Small intestine (tissue), 7 donors: ENCODE data around the gene ZNF555. TPM values are rescaled to one million over a fixed set of nuclear protein-coding genes. Genes with fewer than 3 reads are reported as not detected.
"Not testable (repeated sequence)": the region's sequence is repeated elsewhere in the genome, so short reads cannot be mapped to it uniquely, and the experiment has no call there.

Experiments
- DNase-seq, 2 donors: peaks; one replicate each; pipeline versions ENCODE4 v3.0.0 to v3.0.0-alpha.2; 2013
- FAIRE-seq: peaks from 2 replicates; lab custom pipeline; 2012; peaks lifted over from hg19 to GRCh38; lab: Jason Lieb, UNC
- H3K27ac ChIP-seq, 3 donors: one replicate each; pipeline ENCODE4 v1.5.1; 2013; ENCODE audit warnings: low read length in 2 of 3, mild to moderate bottlenecking in 2 of 3, control low read depth in 1 of 3, inconsistent platforms in 1 of 3, low read depth in 1 of 3, moderate library complexity in 1 of 3
- H3K27me3 ChIP-seq, 3 donors: one replicate each; pipeline ENCODE4 v1.6.1; 2013; ENCODE audit warnings: low read length in 3 of 3, inconsistent platforms in 1 of 3; ENCODE audit not compliant: control insufficient read depth in 3 of 3, insufficient read depth in 3 of 3
- H3K36me3 ChIP-seq, 3 donors: one replicate each; pipeline ENCODE4 v1.6.1; 2013; ENCODE audit warnings: low read length in 3 of 3, inconsistent platforms in 1 of 3, low read depth in 1 of 3, mild to moderate bottlenecking in 1 of 3, moderate library complexity in 1 of 3; ENCODE audit not compliant: control insufficient read depth in 3 of 3, insufficient read depth in 2 of 3
- H3K4me1 ChIP-seq, 3 donors: one replicate each; pipeline ENCODE4 v1.6.1; 2013; ENCODE audit warnings: low read length in 2 of 3, inconsistent platforms in 1 of 3, low read depth in 1 of 3, mild to moderate bottlenecking in 1 of 3, moderate library complexity in 1 of 3; ENCODE audit not compliant: control insufficient read depth in 3 of 3, insufficient read depth in 2 of 3
- H3K4me3 ChIP-seq, 3 donors: one replicate each; pipeline ENCODE4 v1.5.1; 2013; ENCODE audit warnings: low read length in 3 of 3, control low read depth in 1 of 3, inconsistent platforms in 1 of 3, low read depth in 1 of 3, mild to moderate bottlenecking in 1 of 3, moderate library complexity in 1 of 3
- H3K9me3 ChIP-seq, 2 donors: one replicate each; pipeline ENCODE4 v1.6.1; 2013; ENCODE audit warnings: low read depth in 1 of 2, low read length in 1 of 2; ENCODE audit not compliant: control insufficient read depth in 2 of 2, insufficient read depth in 1 of 2
- WGBS, 3 donors: extraction: QIAGEN DNeasy Blood & Tissue Kit; methylation state at CpG; one replicate each; pipeline ENCODE4 v1.1.7; 2013; 5-methylcytosine and 5-hydroxymethylcytosine counted together
- polyA plus RNA-seq, 4 donors: library from polyadenylated mRNA; stranded (reverse) in 3 of 4; unstranded in 1 of 4; fragments of 200-250 nt in 3 of 4; fragments of 120-200 nt in 1 of 4; gene quantifications; one replicate each; pipeline versions ENCODE4 v1.2.1 to v1.2.3, GENCODE V29; 2013
- donor health status: healthy with polysubstance abuse.
- donor health status: control.
- donor health status: control.
- donor health status: Bipolar disorder and iron deficiency.
- donor health status: healthy.

Gene ZNF555
- polyA plus RNA-seq, 4 donors: 1.5 to 4.0 (median 1.9) TPM

DNA sequence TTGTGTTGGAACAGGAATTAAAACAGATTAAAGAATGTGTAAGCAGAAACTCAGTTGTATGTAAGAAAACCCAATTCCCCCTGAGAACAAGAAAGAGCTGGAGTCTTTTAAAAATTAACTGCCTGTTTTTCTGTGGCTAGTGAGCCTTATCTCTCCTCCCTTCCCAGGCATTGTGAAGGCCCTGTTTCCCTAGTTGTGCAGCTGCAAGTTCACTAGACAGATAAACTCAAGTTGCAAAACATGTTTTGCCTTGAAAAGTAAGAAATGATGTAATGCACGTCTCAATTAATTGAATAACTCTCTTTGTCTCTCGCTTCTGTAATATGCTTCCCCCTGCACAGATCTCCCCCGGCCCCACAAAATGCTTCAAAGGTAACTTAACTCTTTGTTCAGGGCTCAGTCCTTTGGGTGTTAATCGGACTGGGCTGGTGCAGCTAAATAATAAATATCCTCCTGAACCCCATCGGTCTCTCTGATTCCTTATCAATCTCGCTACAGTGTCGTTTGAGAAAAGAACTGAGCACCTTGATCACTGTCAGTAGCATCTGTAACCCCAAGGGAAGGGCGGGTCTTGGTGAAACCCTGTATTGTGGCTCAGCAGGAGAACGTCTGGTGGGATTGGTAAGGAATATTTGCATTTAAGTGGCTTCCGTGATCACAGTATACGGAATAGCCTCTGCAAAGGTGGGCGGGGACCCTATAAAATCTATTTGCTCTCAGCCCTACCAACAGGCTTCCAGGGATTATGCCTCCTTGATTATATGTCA, 24.2 kb downstream of the ZNF555 start:
- Histone ChIP-seq H3K36me3 (no peaks in the 10 kb centered on the region), H3K9me3 (peaks cover 0 to 19% of the 10 kb centered on the region in 2 donors), H3K4me1 (no peaks in the 10 kb centered on the region), H3K4me3 (no peak overlapping the region), H3K27ac (no peak overlapping the region), H3K27me3 (no peaks in the 10 kb centered on the region)
- 16 to 50% (median 39%) methylated on average over 12 of the region's 12 CpGs for WGBS, 3 donors
- no peak for DNase-seq
- FAIRE-seq: no peak

GRCh38 chr19:2866495-2867024, 25.3 kb downstream of the ZNF555 start:
- Histone ChIP-seq H3K27ac (no peak overlapping the region), H3K4me3 (no peak overlapping the region), H3K36me3 (no peaks in the 10 kb centered on the region), H3K4me1 (no peaks in the 10 kb centered on the region), H3K27me3 (no peaks in the 10 kb centered on the region), H3K9me3 (peaks cover 0 to 25% of the 10 kb centered on the region in 2 donors)
- no peak for FAIRE-seq
- DNase-seq: no peak
- 75 to 85% (median 78%) methylated on average over 8 of the region's 8 CpGs for WGBS, 3 donors

- 86 to 89% (median 87%) methylated on average over 36 of the region's 36 CpGs for WGBS, 3 donors
- no peaks in the 10 kb centered on the region for H3K4me1 ChIP-seq
- FAIRE-seq (no peak), DNase-seq (no peak)
- H3K9me3 ChIP-seq: peaks cover 0 to 30% of the 10 kb centered on the region in 2 donors
- H3K27ac ChIP-seq: no peak within 1 kb of the TSS
- H3K4me3 ChIP-seq: no peak within 1 kb of the TSS
- H3K36me3 ChIP-seq: no peaks in the 10 kb centered on the region
- no peaks in the 10 kb centered on the region for H3K27me3 ChIP-seq
Measured at GRCh38 chr19:2867025-2867991, 26.0 kb downstream of the ZNF555 start, which contains the start of gene ZNF556. ZNF556 (plus strand) TSS chr19:2867335; CDS start chr19:2867422, 87 bp downstream.

- 79 to 85% (median 83%) methylated on average over 10 of the region's 10 CpGs for WGBS, 3 donors
Measured at GRCh38 chr19:2869618-2870017, 28.3 kb downstream of the ZNF555 start.

GRCh38 chr19:2872175-2872574, 30.9 kb downstream of the ZNF555 start:
- H3K4me1 ChIP-seq, DNase-seq, H3K4me3 ChIP-seq, H3K36me3 ChIP-seq, H3K27ac ChIP-seq, FAIRE-seq, H3K27me3 ChIP-seq: not testable (repeated sequence)
- WGBS, 3 donors: 18 to 28% (median 23%) methylated on average over 8 to 10 of the region's 11 CpGs
- peaks cover 0 to 39% of the 10 kb centered on the region in 2 donors for H3K9me3 ChIP-seq

More at GRCh38 chr19:2869618-2870017, 28.3 kb downstream of the ZNF555 start:
- Histone ChIP-seq H3K4me1 (no peaks in the 10 kb centered on the region), H3K36me3 (no peaks in the 10 kb centered on the region), H3K4me3 (no peak overlapping the region), H3K27me3 (no peaks in the 10 kb centered on the region), H3K9me3 (peaks cover 0 to 30% of the 10 kb centered on the region in 2 donors), H3K27ac (no peak overlapping the region)
- DNase-seq: no peak
- no peak for FAIRE-seq

DNA sequence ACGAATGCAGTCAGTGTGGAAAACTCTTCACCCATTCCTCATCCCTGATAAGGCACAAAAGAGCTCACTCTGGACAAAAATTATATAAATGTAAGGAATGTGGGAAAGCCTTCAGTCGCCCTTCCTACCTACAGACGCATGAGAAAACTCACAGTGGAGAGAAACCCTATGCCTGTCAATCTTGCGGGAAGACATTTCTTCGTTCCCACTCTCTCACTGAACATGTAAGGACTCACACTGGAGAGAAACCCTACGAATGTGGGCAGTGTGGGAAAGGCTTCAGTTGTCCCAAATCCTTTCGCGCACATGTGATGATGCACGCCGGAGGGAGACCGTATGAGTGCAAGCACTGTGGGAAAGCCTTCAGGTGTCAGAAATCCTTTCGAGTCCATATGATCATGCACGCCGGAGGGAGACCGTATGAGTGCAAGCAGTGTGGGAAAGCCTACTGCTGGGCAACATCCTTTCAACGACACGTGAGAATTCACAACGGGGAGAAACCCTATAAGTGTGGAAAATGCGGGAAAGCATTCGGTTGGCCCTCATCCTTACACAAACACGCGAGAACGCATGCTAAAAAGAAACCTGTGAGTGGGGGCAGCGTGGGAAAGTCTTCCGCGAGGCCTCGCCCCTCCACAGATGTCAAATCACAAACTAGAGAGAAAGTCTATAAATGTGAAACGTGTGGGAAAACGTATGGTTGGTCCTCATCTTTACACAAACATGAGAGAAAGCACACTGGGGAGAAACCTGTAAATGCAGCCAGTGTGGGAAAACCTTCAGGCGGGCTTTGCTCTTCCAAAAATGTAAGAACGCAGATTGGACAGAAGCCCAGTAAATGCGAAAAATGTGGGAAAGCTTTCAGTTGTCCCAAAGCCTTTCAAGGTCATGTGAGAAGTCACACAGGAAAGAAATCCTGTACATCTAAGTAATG, 36.4 kb downstream of the ZNF555 start:
- FAIRE-seq: no peak
- WGBS, 3 donors: 90 to 92% (median 90%) methylated on average over 32 of the region's 32 CpGs
- no peak overlapping the region for H3K4me3 ChIP-seq

DNA sequence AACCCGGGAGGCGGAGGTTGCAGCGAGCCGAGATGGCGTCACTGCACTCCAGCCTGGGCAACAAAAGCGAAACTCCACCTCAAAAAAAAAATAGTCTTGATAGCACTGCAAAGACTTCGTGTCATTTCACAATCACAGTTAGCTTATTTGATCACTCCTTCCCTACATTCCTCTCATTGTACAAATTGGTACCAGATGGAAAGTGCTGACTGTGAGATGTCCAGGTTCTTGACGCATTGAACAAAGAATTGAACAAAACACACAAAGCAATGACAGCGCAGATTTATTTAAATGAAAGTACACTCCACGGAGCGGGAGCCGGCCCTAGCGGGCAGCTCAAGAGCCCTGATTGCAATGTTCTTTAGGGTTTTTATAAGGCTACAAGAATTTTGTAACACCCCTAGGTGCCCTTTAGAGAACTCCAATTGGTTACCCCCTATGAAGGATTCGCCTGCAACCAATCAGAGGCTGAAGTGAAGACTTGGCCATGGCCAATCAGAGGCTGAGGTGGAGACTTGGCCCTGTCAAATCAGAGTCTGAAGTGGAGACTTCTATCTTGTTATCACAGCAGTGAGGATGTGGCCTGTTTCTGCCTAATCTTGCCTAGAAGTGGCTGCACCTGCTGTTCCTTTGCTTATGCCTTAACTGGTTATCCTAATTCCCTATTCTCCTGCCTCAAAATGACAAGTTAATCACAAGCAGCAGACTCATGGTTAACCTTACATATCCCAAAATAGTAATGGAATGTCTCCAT, 42.6 kb downstream of the ZNF555 start:
- DNase-seq (no peak), FAIRE-seq (no peak)
- no peaks in the 10 kb centered on the region for H3K36me3 ChIP-seq
- H3K27me3 ChIP-seq: peaks cover 0 to 3% (median 0%) of the 10 kb centered on the region in 3 donors
- H3K27ac ChIP-seq: no peak overlapping the region
- no peaks in the 10 kb centered on the region for H3K9me3 ChIP-seq
- peaks cover 0 to 4% (median 0%) of the 10 kb centered on the region in 3 donors for H3K4me1 ChIP-seq
- WGBS, 3 donors: 86 to 89% (median 88%) methylated on average over 14 of the region's 14 CpGs
- no peak overlapping the region for H3K4me3 ChIP-seq

More for the DNA sequence above, 36.4 kb downstream of the ZNF555 start:
- no peaks in the 10 kb centered on the region for H3K36me3 ChIP-seq
- H3K27me3 ChIP-seq: no peaks in the 10 kb centered on the region
- H3K27ac ChIP-seq: no peak overlapping the region
- peaks cover 2 to 25% of the 10 kb centered on the region in 2 donors for H3K9me3 ChIP-seq
- DNase-seq: no peak
- H3K4me1 ChIP-seq: no peaks in the 10 kb centered on the region
